ENCODE measurements around the gene ADRB1. TPM values are rescaled to one million over a fixed set of nuclear protein-coding genes. Genes with fewer than 3 reads are reported as not detected.

ADRB1 gene
- total and polyA plus RNA-seq, 2 donors (not counting 3 experiments of a cell fraction or from before 2014, with no cell fraction given): 0.23 to 0.97 TPM

DNA sequence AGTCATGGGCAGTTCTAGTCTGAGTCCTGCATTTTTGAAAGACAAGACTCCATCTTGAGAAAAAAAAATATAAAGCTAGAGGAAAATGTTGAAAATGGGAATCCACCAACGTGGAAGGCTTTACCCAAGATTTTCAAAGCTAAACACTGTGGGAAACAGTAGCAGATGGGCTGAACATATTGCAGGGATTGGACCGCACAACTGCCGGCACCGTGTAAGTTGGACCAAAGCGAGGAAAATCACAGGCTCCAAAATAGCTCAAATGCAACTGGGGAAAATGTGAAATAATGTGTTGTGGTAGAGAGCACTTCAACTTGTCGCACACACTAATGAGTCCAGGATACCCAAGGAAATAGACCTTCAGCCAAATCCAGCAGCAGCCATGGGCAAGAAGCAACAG lies 26.4 kb upstream of the ADRB1 start:
- H3K79me2 ChIP-seq (ENCODE audit: control insufficient read depth, insufficient read depth, low read length): no peaks in the 10 kb centered on the region
- no peak overlapping the region for H3K27ac ChIP-seq (ENCODE audit: insufficient read depth, low read depth, low read length)
- BruUV-seq (replicated peaks): no TSS peak
- no peaks in the 10 kb centered on the region for H3K9me1 ChIP-seq (replicated peaks; ENCODE audit: control insufficient read depth, extremely low read depth, insufficient read depth, low read length)
- no peak for TF ChIP-seq FOS (IDR thresholded peaks at IDR 0.05; ENCODE audit: borderline replicate concordance, insufficient read depth, low read length)
- TF ChIP-seq MYC (IDR thresholded peaks at IDR 0.05; ENCODE audit: low read depth, low read length): no peak
- TF ChIP-seq GATA2 (IDR thresholded peaks at IDR 0.05; ENCODE audit: insufficient read depth, insufficient read length, low read depth, low read length): no peak
- no peak for TF ChIP-seq POLR2A (IDR thresholded peaks at IDR 0.05; ENCODE audit: low read depth, low read length)
- TF ChIP-seq, protein P1, sequence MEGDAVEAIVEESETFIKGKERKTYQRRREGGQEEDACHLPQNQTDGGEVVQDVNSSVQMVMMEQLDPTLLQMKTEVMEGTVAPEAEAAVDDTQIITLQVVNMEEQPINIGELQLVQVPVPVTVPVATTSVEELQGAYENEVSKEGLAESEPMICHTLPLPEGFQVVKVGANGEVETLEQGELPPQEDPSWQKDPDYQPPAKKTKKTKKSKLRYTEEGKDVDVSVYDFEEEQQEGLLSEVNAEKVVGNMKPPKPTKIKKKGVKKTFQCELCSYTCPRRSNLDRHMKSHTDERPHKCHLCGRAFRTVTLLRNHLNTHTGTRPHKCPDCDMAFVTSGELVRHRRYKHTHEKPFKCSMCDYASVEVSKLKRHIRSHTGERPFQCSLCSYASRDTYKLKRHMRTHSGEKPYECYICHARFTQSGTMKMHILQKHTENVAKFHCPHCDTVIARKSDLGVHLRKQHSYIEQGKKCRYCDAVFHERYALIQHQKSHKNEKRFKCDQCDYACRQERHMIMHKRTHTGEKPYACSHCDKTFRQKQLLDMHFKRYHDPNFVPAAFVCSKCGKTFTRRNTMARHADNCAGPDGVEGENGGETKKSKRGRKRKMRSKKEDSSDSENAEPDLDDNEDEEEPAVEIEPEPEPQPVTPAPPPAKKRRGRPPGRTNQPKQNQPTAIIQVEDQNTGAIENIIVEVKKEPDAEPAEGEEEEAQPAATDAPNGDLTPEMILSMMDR (IDR thresholded peaks at IDR 0.05; ENCODE audit: extremely low read depth in 1 of 2, insufficient read depth in 1 of 2, low read depth in 1 of 2, low read length in 2 of 2): no peak
- no peak for TF ChIP-seq POLR2AphosphoS5 (IDR thresholded peaks at IDR 0.05; ENCODE audit: insufficient read depth, low read depth, low read length)
- no peak for TF ChIP-seq JUN (IDR thresholded peaks at IDR 0.05; ENCODE audit: borderline replicate concordance, insufficient read depth, insufficient read length, low read depth)
- TF ChIP-seq, protein P2, sequence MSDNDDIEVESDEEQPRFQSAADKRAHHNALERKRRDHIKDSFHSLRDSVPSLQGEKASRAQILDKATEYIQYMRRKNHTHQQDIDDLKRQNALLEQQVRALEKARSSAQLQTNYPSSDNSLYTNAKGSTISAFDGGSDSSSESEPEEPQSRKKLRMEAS (IDR thresholded peaks at IDR 0.05; ENCODE audit: insufficient read depth, insufficient read length): no peak
- no peak for TF ChIP-seq EZH2 (IDR thresholded peaks at IDR 0.05; ENCODE audit: borderline replicate concordance, low read depth, low read length, severe bottlenecking)
- dilution Hi-C loops (cut with MboI; ENCODE audit: extremely low pct_ligation_motif_present, low sequenced_read_pairs): no loop called here
- FAIRE-seq (no peak), DNase-seq (ENCODE audit: low read depth, low spot score) (no peak)
- peaks cover 3% of the 10 kb centered on the region for H3K4me1 ChIP-seq (ENCODE audit: control insufficient read depth, extremely low read depth, insufficient read depth, low read length)
- no peak overlapping the region for H3K4me3 ChIP-seq (replicated peaks in 1 of 3; ENCODE audit: insufficient read depth in 1 of 3, low read depth in 1 of 3, low read length in 3 of 3)
- POLR2A ChIA-PET: no interaction called here
- H3K36me3 ChIP-seq (ENCODE audit: control insufficient read depth in 2 of 2, extremely low read depth in 1 of 2, insufficient read depth in 2 of 2, low read length in 2 of 2): no peaks in the 10 kb centered on the region
- H3K9ac ChIP-seq (replicated peaks; ENCODE audit: extremely low read depth, insufficient read depth, low read length): no peak overlapping the region
- H2AFZ ChIP-seq (ENCODE audit: low read depth, low read length): no peak overlapping the region
- intact Hi-C loops (cut with micrococcal nuclease): no loop called here
- H4K20me1 ChIP-seq (replicated peaks; ENCODE audit: control insufficient read depth, extremely low read depth, insufficient read depth, low read length): no peaks in the 10 kb centered on the region
- H3K27me3 ChIP-seq (ENCODE audit: control insufficient read depth in 2 of 2, insufficient read depth in 2 of 2, low read length in 2 of 2): no peaks in the 10 kb centered on the region
- CTCF ChIA-PET: interaction anchor here (1.0 to 1.4 kb wide), 3 partner anchors 10 to 219 kb away, joined by 3 to 6 read pairs (median 3); no protein-coding TSS in a partner anchor
- H3K9me3 ChIP-seq (replicated peaks; ENCODE audit: control insufficient read depth, insufficient read depth, low read length): no peaks in the 10 kb centered on the region
- H3K4me2 ChIP-seq (ENCODE audit: insufficient read depth, low read length): no peak overlapping the region

Data from endothelial cell of umbilical vein (primary cell).